GM18508 (cell line): ENCODE measurements around the gene JARID2.

Source experiments
- ATAC-seq: cut with Tn5 transposase; IDR thresholded peaks from one replicate; pipeline ENCODE4 v1.9.1; 2021; ENCODE audit warnings: moderate number of reproducible peaks; ENCODE audit not compliant: insufficient read depth, unreplicated experiment

JARID2 gene

DNA sequence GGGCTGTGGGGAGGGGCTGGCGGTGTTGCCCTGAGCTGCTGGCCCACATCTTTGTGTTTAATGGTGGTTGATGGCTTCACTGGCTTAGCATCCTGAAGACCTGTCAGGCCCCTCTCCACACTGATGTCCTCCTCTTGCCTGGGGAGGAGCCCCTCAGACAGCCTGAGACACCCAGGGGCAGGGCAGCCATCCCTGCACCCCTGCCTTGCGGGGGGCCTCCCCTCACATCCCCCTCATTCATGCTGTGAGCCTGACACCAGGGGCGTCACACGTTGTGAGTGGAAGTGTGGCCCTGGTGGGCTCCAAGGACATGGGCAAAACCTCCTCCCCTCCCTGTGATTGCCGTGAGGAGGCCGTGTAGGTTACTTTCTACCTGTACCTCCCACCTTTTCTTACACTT lies 264.3 kb downstream of the JARID2 start:
- ATAC-seq: no peak

DNA sequence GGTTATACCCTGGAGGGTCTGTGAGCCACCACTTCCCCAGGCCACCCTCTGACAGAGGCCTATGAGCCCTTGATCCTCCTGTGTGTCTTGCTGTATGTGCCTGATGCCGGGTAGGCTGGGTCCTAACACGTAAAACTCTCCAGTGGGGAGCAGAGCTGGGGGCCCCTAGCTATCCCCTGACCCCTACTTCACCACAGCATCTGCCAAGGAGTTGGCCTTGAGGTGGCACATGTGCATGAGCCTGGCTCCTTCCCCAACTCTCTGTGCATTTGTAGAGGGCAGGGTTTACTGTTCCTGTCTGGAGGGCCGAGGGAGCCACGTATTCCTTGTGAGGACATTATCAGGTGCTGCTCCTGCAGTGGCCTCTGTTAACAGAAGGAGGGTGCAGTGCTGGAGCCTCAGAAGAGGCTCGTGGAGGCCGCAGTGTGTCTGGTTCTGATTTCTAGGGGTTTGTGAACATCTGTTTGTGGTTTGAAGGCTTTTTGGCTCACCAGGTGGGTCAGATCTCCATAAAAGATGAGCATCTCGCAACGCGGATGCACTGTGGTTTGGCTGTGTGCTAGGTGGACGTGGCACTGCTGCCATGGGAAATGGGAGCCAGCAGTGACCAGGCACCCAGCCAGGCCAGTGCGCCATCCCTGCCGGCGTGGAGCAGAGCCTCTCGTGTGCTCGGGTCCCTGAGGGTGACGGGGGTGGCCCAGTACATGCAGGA lies 264.8 kb downstream of the JARID2 start:
- ATAC-seq: no peak

GRCh38 chr6:15511248-15512125 lies 265.6 kb downstream of the JARID2 start:
- ATAC-seq: no peak

GRCh38 chr6:15512126-15512525 lies 266.3 kb downstream of the JARID2 start:
- no peak for ATAC-seq

GRCh38 chr6:15512721-15513120 lies 266.9 kb downstream of the JARID2 start:
- no peak for ATAC-seq

DNA sequence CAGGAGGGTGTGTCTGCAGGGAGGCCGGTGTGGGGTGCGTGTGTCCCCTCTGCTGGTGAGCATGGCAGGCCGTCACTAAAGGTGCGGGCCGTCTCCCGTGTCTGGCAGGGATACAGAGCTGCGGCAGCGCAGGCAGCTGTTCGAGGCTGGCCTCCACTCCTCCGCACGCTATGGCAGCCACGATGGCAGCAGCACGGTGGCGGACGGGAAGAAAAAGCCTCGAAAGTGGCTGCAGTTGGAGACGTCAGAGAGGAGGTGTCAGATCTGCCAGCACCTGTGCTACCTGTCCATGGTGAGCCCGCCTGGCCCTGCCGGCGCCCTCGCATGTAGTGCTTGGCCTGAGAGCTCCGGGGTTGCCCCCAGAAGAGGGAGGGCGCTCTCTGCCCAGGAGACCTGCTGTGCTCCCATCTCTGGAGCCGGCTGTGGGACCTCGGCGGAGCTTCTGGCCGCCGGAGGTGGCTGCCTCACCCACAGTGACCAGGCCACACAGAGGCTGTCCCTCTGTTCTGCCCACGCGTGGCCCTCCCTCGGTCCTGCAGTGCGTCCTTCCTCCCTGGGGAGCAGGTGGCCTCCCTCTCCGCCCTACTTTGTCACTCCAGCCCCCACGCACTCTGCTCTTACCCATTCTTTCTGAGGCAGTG lies 267.4 kb downstream of the JARID2 start:
- no peak for ATAC-seq

- no peak for ATAC-seq
Measured at GRCh38 chr6:15513801-15514711, 268.2 kb downstream of the JARID2 start.

DNA sequence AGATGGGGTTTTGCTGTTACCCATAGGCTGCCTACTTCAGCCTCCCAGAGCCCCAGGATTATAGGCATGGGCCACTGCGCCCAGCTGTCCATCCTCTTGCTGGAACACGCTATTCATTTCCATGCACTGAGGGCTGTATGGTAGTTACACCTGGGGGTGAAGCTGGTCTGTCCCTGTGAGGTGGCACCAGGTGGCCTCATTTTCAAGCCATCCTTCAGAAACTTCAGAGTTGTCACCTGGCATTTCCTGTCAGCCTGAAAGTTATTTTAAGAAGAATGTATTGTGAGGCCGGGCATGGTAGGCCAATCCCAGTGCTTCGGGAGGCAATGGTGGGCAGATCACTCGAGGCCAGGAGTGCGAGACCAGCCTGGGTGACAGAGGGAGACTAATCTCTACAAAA lies 269.4 kb downstream of the JARID2 start:
- ATAC-seq: no peak

- no peak for ATAC-seq
Measured at GRCh38 chr6:15515660-15516375, 269.9 kb downstream of the JARID2 start.

DNA sequence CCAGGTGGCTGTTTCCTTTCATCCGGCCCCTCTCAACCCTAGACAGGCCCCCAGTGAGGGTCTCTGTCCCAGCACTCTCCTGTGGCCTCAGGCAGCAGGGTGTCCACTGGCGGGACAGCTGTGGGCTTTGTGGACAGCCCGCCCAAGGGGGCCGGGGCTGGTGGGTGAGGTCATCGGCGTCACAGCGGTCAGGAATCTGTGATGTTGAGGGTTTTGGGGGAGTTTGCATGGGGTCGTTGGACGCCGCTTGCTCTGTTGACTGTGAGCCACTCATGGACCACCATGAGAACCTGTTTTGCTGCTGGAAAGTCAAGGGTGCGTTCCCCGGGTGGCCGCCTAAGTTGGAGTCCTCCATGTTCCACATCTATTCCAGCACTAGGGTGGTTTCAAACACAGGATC lies 270.5 kb downstream of the JARID2 start:
- ATAC-seq: no peak

DNA sequence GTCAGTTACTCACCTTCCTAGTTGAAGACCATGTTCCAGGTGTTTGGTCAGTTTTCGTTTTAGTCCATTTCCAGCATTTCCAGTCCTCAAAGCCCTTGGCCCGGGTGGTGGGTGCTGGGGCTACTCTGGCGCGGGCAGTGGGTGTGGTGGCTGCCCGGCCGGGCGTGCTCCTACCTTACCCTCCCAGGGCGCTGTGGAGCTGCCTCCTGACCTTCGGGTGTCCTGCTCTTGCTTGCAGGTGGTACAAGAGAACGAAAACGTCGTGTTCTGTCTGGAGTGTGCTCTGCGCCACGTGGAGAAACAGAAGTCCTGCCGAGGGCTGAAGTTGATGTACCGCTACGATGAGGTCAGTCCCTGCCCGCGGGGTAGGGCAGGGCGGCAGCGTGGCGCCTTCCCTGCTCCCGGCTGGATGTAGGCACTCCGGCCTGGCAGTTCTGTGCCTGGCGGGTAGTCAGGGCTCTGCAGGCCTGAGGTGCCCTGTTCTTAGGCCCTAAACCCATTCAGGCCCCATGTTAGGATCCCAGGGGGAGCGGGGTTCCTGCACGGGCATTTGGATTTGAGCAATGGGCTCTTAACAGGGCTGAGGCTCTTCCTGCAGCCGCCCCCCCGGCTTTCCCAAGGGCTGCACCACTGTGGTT lies 271.2 kb downstream of the JARID2 start:
- no peak for ATAC-seq

DNA sequence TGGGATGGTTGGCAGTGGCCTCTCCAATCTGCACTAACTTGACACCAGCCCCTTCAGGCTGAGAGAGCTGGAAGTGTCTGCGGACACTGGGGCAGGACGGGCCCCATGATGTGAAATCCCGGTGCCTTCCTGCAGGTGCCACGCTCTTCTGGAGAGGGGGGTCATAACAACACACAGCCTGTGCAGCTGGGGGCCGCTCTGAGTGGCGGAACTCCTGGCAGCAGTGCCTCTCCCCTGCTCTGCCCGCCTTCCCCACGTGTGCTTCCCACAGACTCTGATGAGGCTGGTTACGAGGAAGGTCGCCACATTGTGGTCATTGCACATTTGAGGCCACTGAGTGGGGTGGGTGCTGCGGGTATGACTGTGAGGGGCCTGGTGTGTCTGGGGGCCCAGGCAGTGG lies 271.7 kb downstream of the JARID2 start:
- no peak for ATAC-seq

DNA sequence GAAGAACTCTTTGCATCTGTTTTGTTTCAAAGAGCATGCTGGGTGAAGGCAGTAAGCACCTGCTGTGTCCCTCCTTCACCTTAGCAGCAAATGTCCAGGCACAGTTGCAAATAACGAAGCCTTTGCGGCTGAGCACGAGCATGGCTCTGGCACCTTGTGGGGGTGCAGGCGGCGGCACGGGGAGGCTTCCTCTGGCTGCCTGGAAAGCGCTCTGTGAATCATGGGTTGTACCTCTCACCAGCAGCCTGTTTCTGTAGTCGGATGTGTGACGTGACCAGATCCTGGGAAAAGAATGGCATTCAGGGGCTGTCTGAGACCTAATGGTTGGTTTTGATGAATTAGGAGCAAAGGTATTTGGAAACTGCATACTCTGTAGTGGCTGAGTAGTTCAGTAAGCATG lies 272.2 kb downstream of the JARID2 start:
- ATAC-seq: no peak

GRCh38 chr6:15518878-15519277 lies 273.0 kb downstream of the JARID2 start:
- ATAC-seq: no peak

DNA sequence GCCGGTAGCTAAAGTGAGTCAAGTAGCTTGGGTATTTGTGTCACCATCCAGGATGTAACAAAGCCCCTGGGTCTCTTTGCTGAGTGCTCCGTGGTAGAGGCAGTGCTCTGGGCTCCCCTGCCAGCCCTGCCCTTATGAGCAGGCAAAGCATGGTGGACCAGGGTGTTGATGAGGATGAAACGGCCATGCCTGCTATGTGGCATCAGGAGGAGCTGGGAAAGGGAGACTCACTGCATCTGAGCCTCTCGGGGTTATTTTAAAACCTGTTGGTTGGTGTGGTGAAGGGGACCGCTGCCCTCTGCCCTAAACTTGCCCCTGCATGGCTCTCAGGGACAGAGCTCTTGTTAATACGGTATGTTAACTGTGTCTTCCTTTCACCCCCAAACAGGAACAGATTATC lies 273.8 kb downstream of the JARID2 start:
- no peak for ATAC-seq

GRCh38 chr6:15520626-15521203 lies 274.8 kb downstream of the JARID2 start:
- ATAC-seq: no peak

GRCh38 chr6:15521582-15521981 lies 275.7 kb downstream of the JARID2 start:
- no peak for ATAC-seq

DNA sequence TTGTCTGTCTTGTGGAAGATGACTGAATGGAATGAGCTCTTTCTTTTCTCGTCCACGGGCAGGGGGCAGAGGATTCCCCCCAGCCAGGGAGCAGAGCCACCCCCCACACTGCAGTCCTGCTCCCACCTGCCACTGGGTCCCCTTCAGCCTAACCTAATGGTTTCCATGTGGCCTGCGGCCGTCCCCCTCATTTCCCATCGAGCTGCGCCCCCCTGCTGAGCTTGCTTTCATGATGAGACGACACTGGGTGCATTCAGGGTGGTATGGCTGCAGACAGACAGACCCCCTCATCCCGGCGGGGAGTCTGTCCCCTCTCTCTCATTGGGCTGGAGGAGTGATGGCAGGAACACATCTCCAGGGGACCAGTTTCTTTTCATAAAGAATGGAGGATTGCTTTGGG lies 276.2 kb downstream of the JARID2 start:
- ATAC-seq: no peak

DNA sequence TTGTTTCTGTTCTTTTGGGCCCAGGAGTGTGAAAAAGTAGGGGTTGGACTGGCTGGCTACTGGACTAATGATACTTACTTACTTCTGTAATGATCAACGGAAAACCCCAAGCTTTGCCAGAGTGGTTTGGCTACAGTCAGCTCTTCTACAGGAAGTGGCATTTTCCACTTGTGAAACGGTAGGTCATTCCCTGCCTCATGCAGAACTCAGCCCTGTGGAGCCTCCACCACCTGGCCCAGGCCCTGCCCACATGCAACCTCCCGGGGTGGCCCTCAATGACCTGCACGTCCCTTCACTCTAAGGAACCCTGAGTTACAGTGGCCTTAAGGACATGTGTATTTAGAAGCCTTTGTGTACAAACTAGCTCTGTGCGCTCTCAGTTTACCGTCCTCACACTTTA lies 276.6 kb downstream of the JARID2 start:
- ATAC-seq: no peak
